MM.1S (cell line): ENCODE results near the gene HLA-DPA1.

Experiments used
- DNase-seq: peaks from one replicate; pipeline ENCODE4 v3.0.0-alpha.2; 2015
- H2AFZ ChIP-seq: fragments of 300-600 bp; sonication (generic); 2 replicates; pipeline ENCODE4 v1.6.0; 2016; ENCODE audit warnings: antibody characterized with exemption, low read length
- H3F3A ChIP-seq: fragments of 300-600 bp; sonication (generic); 2 replicates; pipeline ENCODE4 v1.6.1; 2016; ENCODE audit warnings: mild to moderate bottlenecking, antibody characterized with exemption, low read length, moderate library complexity, mixed read lengths; ENCODE audit not compliant: insufficient read depth
- H3K27ac ChIP-seq: fragments of 300-600 bp; sonication (generic); 2 replicates; pipeline ENCODE4 v1.5.1; 2016; ENCODE audit warnings: mild to moderate bottlenecking, low read length
- H3K27me3 ChIP-seq: fragments of 300-600 bp; sonication (generic); replicated peaks from 2 replicates; pipeline ENCODE4 v1.6.0; 2016; ENCODE audit warnings: low read length; ENCODE audit not compliant: insufficient read depth
- H3K36me3 ChIP-seq: fragments of 300-600 bp; sonication (generic); replicated peaks from 2 replicates; pipeline ENCODE4 v1.6.1; 2016; ENCODE audit warnings: mild to moderate bottlenecking, low read length, mixed read lengths; ENCODE audit not compliant: insufficient read depth
- H3K4me1 ChIP-seq: fragments of 300-600 bp; sonication (generic); 2 replicates; pipeline ENCODE4 v1.6.1; 2016; ENCODE audit warnings: low read length, mixed read lengths
- H3K4me2 ChIP-seq: fragments of 300-600 bp; sonication (generic); 2 replicates; pipeline ENCODE4 v1.6.0; 2016; ENCODE audit warnings: low read depth, low read length
- H3K4me3 ChIP-seq: fragments of 300-600 bp; sonication (generic); 2 replicates; pipeline ENCODE4 v1.5.1; 2016; ENCODE audit warnings: low read length, mixed read lengths
- H3K79me2 ChIP-seq: fragments of 300-600 bp; sonication (generic); 2 replicates; pipeline ENCODE4 v1.6.1; 2016; ENCODE audit warnings: mixed run types, low read length, mixed read lengths
- H3K9ac ChIP-seq: fragments of 300-600 bp; sonication (generic); 2 replicates; pipeline ENCODE4 v1.6.1; 2016; ENCODE audit warnings: low read length, mixed read lengths
- H3K9me2 ChIP-seq: fragments of 300-600 bp; sonication (generic); replicated peaks from 2 replicates; pipeline ENCODE4 v1.6.1; 2016; ENCODE audit warnings: mild to moderate bottlenecking, low read length, mixed read lengths; ENCODE audit not compliant: insufficient read depth
- H3K9me3 ChIP-seq: fragments of 300-600 bp; sonication (generic); replicated peaks from 2 replicates; pipeline ENCODE4 v1.6.1; 2016; ENCODE audit warnings: mild to moderate bottlenecking, low read length, mixed read lengths; ENCODE audit not compliant: insufficient read depth
- H4K20me1 ChIP-seq: fragments of 300-600 bp; sonication (generic); 2 replicates; pipeline ENCODE4 v1.6.1; 2016; ENCODE audit warnings: mild to moderate bottlenecking, low read length, moderate library complexity, mixed read lengths; ENCODE audit not compliant: insufficient read depth
- EZH2 ChIP-seq: fragments of 300-600 bp; sonication (generic); optimal IDR thresholded peaks from 2 replicates; pipeline ENCODE3; 2017; ENCODE audit warnings: low read depth, mild to moderate bottlenecking, antibody characterized with exemption, low read length, mixed read lengths
- EZH2phosphoT487 ChIP-seq: fragments of 300-600 bp; sonication (generic); IDR thresholded peaks from 2 replicates; pipeline ENCODE4 v1.6.1; 2018; ENCODE audit warnings: antibody characterized with exemption, low read length
- TF ChIP-seq, protein P1 (sequence below): fragments of 300-600 bp; sonication (generic); IDR thresholded peaks from 2 replicates; pipeline ENCODE4 v1.5.1; 2016; ENCODE audit warnings: antibody characterized with exemption, low read length, mixed read lengths

HLA-DPA1 gene

DNA sequence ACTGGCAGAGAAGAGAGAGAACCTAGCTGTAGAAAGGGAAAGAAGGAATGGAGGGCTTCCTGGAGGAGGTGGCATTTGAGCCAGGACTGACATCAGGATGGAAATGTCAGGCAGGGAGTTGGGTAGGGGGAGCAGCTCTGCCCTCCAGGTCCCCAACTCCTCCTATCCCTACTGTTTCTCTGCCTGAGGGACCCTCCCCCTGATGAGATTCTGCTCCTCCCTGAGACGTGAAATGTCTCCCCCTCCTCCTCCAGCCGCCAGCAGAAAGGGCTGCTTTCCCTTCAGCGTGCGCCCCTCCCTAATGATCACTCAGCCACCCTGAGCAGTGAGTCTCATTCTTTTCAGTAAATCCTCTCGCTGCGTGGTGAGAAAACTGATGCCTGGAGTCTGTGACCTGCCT lies 43.0 kb upstream of the HLA-DPA1 start:
- H3F3A ChIP-seq = no peaks in the 10 kb centered on the region
- peaks cover 45% of the 10 kb centered on the region for H3K27me3 ChIP-seq
- no peaks in the 10 kb centered on the region for H4K20me1 ChIP-seq
- H3K9me2 ChIP-seq = no peaks in the 10 kb centered on the region
- H3K9me3 ChIP-seq = no peaks in the 10 kb centered on the region
- H3K36me3 ChIP-seq = no peaks in the 10 kb centered on the region
- TF ChIP-seq, protein P1, sequence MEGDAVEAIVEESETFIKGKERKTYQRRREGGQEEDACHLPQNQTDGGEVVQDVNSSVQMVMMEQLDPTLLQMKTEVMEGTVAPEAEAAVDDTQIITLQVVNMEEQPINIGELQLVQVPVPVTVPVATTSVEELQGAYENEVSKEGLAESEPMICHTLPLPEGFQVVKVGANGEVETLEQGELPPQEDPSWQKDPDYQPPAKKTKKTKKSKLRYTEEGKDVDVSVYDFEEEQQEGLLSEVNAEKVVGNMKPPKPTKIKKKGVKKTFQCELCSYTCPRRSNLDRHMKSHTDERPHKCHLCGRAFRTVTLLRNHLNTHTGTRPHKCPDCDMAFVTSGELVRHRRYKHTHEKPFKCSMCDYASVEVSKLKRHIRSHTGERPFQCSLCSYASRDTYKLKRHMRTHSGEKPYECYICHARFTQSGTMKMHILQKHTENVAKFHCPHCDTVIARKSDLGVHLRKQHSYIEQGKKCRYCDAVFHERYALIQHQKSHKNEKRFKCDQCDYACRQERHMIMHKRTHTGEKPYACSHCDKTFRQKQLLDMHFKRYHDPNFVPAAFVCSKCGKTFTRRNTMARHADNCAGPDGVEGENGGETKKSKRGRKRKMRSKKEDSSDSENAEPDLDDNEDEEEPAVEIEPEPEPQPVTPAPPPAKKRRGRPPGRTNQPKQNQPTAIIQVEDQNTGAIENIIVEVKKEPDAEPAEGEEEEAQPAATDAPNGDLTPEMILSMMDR = no peak
- TF ChIP-seq EZH2phosphoT487 (no peak), EZH2 (no peak)
- H3K4me3 ChIP-seq = no peak overlapping the region
- no peaks in the 10 kb centered on the region for H3K4me1 ChIP-seq
- H3K9ac ChIP-seq = no peak overlapping the region
- no peak overlapping the region for H3K4me2 ChIP-seq
- H2AFZ ChIP-seq = no peak overlapping the region
- no peak overlapping the region for H3K27ac ChIP-seq
- no peak for DNase-seq
- no peaks in the 10 kb centered on the region for H3K79me2 ChIP-seq

DNA sequence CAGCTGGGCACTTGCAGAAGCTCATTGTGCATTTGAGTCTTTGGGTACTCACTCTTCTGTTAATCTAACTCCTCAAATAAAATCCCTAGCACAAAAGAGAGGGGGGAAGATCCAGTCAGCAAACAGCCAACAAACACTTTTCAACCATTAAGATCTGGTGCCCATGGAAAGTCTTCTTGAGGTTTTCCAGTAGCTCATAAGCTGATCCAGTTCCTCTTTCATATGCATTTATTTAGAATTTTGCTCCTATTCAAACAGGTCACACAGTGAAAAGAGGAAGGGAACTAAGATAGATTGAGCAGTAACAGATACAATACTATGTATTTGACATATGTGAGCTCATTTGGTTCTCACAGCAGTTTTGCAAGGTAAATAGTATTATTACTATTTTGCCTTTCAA lies 41.0 kb upstream of the HLA-DPA1 start:
- no peak overlapping the region for H3K27ac ChIP-seq
- no peak for TF ChIP-seq EZH2
- TF ChIP-seq EZH2phosphoT487 = no peak
- TF ChIP-seq, protein P1 = no peak
- H3K9me3 ChIP-seq = no peaks in the 10 kb centered on the region
- DNase-seq = no peak
- no peaks in the 10 kb centered on the region for H3K36me3 ChIP-seq
- H3K79me2 ChIP-seq = no peaks in the 10 kb centered on the region
- no peak overlapping the region for H3K4me3 ChIP-seq
- peaks cover 31% of the 10 kb centered on the region for H3K27me3 ChIP-seq
- no peaks in the 10 kb centered on the region for H4K20me1 ChIP-seq
- H3K9me2 ChIP-seq = no peaks in the 10 kb centered on the region
- no peaks in the 10 kb centered on the region for H3K4me1 ChIP-seq
- no peak overlapping the region for H3K4me2 ChIP-seq
- H3K9ac ChIP-seq = no peak overlapping the region
- H2AFZ ChIP-seq = no peak overlapping the region
- H3F3A ChIP-seq = no peaks in the 10 kb centered on the region

DNA sequence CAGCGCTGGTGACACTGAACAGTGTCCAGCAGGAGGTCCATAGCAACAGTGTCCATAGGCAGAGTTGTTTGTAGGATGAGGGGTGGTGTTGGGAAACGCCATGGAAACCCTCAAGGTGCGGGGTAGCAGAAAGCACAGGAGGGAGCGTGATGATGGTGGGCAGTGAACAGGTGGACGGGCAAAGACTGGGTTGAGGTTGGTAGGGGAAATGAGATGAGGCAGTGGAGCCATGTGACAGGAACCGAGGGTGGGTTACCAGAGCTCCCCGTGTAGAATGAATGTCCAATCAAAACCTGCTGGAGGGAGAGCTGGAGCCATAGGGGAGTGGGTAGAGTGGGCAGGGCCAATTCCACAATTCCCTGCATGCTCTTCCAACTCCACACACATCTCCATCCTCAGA lies 40.3 kb upstream of the HLA-DPA1 start:
- no peak overlapping the region for H3K27ac ChIP-seq
- H3K9me3 ChIP-seq = no peaks in the 10 kb centered on the region
- no peaks in the 10 kb centered on the region for H3K79me2 ChIP-seq
- H3K27me3 ChIP-seq = peaks cover 25% of the 10 kb centered on the region
- H3K4me1 ChIP-seq = no peaks in the 10 kb centered on the region
- no peak overlapping the region for H3K4me3 ChIP-seq
- no peak overlapping the region for H3K9ac ChIP-seq
- no peaks in the 10 kb centered on the region for H4K20me1 ChIP-seq
- no peaks in the 10 kb centered on the region for H3F3A ChIP-seq
- H3K36me3 ChIP-seq = no peaks in the 10 kb centered on the region
- no peak for DNase-seq
- no peaks in the 10 kb centered on the region for H3K9me2 ChIP-seq
- H3K4me2 ChIP-seq = no peak overlapping the region
- no peak overlapping the region for H2AFZ ChIP-seq
- no peak for TF ChIP-seq EZH2phosphoT487
- no peak for TF ChIP-seq EZH2
- TF ChIP-seq, protein P1 = no peak

DNA sequence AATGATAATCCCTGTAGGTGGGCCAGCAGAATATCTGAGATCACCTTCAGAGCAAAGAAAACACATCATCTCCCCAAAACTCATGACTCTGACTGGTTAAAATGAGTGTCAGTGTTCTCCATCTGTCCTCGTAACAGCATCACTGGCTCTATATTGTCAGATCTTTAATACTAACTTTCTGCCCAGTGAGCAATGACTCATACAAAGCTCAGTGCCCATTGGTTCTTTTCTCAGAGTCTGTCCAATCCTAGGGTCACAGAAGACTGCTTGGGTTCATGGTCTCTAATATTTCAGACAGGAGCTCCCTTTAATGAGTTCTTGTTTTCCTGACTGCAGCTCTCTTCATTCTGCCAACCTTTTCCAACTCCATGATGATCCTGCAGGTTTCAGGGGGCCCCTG lies 38.7 kb upstream of the HLA-DPA1 start:
- Histone ChIP-seq H3K4me3 (no peak overlapping the region), H3K4me1 (no peaks in the 10 kb centered on the region), H3K27me3 (peaks cover 16% of the 10 kb centered on the region), H3K27ac (no peak overlapping the region), H3K4me2 (no peak overlapping the region), H2AFZ (no peak overlapping the region), H3K9ac (no peak overlapping the region), H3K36me3 (no peaks in the 10 kb centered on the region), H3K9me2 (no peaks in the 10 kb centered on the region), H4K20me1 (no peaks in the 10 kb centered on the region), H3K9me3 (no peaks in the 10 kb centered on the region), H3K79me2 (no peaks in the 10 kb centered on the region), H3F3A (no peaks in the 10 kb centered on the region)
- peak; percentile 26 for DNase-seq
- TF ChIP-seq, protein P1 = no peak
- TF ChIP-seq EZH2phosphoT487 = no peak
- no peak for TF ChIP-seq EZH2
